ENCODE measurements around the gene NUCB2.
"Not testable (repeated sequence)": the region's sequence is repeated elsewhere in the genome, so short reads cannot be mapped to it uniquely, and the experiment has no call there.

The NUCB2 gene

DNA sequence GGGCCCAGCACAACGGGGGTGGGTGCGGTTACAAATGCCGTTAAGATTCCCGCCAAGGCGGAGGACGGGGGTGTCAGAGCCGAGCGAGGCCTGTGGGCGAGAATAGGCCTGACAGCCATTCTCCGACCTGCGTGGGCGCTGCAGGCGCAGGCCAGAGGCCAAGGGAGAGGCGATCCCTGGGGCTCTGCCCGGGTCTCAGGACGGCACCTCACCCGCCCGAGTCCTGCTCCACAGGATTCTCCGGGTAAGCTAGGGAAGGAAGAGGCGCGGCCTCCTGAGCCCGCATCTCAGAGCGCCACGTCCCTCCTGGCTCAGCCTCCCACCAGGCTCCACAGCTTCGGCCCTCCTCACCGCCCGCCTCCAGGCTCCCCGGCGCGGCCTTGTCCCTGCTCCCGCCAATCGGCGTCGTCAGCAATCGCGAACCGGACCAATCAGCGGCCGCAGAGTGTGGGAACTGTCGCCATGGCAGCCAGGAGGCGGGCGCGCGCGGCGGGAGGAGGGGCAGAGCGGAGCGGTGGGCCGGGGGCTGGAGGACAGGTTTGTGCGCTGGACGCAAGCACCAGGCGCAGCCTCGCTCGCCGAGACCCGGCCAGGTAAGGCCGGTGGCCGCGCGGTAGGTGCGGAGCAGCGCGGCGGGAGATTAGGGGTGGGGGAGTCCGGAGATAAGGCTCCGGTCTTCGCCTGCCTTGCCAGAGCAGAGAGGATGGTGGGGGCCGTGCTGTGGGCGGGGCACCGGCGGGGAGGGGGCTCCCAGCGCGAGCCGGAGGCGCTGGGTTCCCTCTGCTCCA, at the start of gene NUCB2:
TSS of gene NUCB2 (plus strand) at position 504 of the 788 bp plus-strand sequence. CDS start 18,585 bp downstream, outside the sequence.
- DNase-seq (ENCODE audit: low read depth): peak; percentile 68

- DNase-seq (ENCODE audit: low read depth): not testable (repeated sequence)
Observed at GRCh38 chr11:17228186-17228925, 48.2 kb upstream of the NUCB2 start.

GRCh38 chr11:17229481-17230152, 46.9 kb upstream of the NUCB2 start:
- no peak for DNase-seq (ENCODE audit: low read depth)

GRCh38 chr11:17230867-17231851, 45.4 kb upstream of the NUCB2 start:
- no peak for DNase-seq (ENCODE audit: low read depth)

- no peak for DNase-seq (ENCODE audit: low read depth)
Observed at GRCh38 chr11:17233101-17233500, 43.4 kb upstream of the NUCB2 start.

GRCh38 chr11:17238377-17238776, 38.2 kb upstream of the NUCB2 start:
- no peak for DNase-seq (ENCODE audit: low read depth)

- DNase-seq (ENCODE audit: low read depth): not testable (repeated sequence)
Observed at GRCh38 chr11:17239927-17240326, 36.6 kb upstream of the NUCB2 start.

DNA sequence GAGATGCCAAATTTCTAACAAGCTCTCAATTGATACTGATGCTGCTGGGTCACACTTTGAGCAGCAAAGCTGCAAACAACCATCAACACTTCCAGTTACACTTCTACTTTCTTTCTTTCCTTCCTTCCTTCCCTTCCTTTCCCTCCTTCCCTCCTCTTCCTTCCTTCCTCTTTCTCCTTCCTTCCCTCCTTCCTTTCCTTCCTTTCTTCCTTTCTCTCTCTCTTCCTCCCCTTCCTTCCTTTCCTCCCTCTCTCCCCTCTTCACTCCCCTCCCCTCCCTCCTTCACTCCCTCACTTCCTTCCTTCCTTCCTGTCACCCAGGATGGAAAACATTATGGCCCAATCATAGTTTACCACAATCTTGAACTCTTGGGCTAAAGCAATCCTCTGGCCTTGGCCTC, 35.8 kb upstream of the NUCB2 start:
- no peak for DNase-seq (ENCODE audit: low read depth)

DNA sequence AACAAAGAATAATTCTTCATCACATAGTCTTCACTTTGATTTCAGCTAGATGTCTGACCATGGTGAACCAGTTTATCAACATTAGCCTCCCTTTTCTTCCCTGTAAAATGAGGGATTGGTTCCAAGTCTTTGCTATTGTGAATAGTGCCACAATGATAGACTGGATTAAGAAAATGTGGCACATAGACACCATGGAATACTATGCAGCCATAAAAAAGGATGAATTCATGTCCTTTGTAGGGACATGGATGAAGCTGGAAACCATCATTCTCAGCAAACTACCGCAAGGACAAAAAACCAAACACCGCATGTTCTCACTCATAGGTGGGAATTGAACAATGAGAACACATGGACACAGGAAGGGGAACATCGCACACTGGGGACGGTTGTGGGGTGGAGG, 33.6 kb upstream of the NUCB2 start:
- not testable (repeated sequence) for DNase-seq (ENCODE audit: low read depth)

DNA sequence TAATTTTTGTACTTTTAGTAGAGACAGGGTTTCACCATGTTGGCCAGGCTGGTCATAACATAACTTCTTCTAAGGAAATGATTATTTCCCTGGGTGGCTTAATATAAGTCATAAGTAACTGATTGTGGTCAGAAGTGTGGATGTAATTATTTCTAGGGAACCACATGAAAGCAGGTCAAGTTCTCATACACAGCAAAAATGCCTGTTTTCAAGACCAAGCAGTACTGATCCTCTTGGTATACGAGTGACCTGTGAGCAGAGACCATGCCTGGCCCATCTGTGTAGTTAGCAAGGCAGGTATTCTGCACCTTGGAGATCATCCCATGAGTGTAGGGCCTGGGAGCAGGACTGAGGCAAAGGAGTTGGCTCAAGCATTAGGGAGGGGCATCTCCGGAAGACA, 32.5 kb upstream of the NUCB2 start:
- DNase-seq (ENCODE audit: low read depth): no peak

DNA sequence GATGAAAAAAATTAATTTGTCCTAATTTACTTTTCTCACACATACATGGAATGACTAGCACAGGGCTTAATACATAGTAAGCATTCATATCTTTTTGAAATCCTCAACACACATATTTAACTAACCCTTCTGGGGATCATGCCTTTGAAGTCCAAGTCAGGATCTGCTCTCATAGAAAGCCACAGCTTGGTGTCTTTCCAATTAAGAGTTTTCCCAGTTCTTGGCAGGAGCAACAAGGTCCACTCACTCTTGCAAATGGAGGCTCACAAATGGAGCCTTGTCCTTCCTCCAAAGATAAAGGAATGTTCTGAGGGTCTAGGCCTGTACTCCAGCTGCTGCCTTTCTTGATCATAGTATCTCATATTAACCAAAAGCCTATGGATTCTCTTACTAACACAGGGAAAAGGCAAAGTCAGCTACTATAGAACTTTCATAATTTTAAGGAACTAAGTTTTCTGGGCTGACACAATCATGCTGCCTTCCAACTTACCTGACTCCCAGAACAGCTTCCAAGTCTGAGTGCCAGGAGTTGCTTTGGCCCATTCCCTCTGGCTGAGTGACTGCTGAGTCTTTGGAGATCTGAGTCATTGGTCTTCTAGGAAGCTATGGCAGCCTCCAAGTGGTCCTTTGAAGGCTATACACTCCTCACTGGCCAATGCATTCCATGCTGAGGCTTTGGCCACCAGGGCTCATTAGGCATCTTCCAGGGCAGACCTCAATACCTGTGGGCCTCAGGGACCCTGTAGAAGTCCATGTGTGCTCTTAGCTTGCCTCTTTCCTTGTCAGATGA, 25.8 kb upstream of the NUCB2 start:
- no peak for DNase-seq (ENCODE audit: low read depth)

GRCh38 chr11:17252704-17253103, 23.8 kb upstream of the NUCB2 start:
- no peak for DNase-seq (ENCODE audit: low read depth)

- peak; percentile 79 for DNase-seq (ENCODE audit: low read depth)
Observed at GRCh38 chr11:17256512-17256911, 20.0 kb upstream of the NUCB2 start.

- no peak for DNase-seq (ENCODE audit: low read depth)
Observed at GRCh38 chr11:17257196-17257595, 19.3 kb upstream of the NUCB2 start.

GRCh38 chr11:17258670-17259069, 17.9 kb upstream of the NUCB2 start:
- DNase-seq (ENCODE audit: low read depth): no peak

DNA sequence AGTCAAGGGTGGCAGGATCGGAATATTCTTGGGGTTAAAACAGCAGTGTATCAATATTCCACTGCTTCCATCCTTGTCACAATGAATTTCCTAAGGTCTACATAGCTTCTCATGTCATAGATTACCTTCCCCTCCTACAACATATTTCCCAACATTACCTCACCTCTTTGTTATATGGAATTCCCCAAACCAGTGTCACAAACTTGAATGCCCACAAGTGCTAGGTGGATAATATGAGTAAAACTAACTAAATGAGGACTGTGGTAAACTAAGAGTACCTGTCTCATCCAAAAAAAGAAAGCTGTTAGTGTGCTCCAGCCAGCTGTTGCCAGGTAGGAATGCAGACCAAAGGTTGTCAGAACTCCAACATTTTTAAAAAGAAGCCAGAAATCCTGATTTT, 17.0 kb upstream of the NUCB2 start:
- no peak for DNase-seq (ENCODE audit: low read depth)

DNA sequence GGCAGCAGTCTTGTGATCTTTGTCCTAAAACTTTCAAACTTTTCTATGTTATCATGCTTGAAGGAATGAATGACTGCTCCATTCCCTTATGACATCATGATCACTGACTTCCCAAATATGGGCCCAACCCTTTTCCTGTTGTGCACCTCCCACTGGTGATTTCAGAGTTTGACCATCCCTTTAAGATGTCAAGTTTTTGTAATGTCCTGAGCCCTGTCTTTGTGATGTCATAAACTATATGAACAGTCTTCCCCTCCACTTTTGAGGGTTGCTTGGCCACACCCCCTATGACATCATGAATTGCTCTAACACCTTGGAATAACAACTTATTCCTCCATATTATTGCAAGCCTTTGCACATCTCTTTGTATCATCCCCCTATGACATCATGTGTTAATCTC, 16.5 kb upstream of the NUCB2 start:
- DNase-seq (ENCODE audit: low read depth): no peak

GRCh38 chr11:17263769-17264168, 12.8 kb upstream of the NUCB2 start:
- DNase-seq (ENCODE audit: low read depth): no peak

- DNase-seq (ENCODE audit: low read depth): no peak
Observed at GRCh38 chr11:17266781-17267180, 9.8 kb upstream of the NUCB2 start.

GRCh38 chr11:17267576-17267975, 9.0 kb upstream of the NUCB2 start:
- no peak for DNase-seq (ENCODE audit: low read depth)

DNA sequence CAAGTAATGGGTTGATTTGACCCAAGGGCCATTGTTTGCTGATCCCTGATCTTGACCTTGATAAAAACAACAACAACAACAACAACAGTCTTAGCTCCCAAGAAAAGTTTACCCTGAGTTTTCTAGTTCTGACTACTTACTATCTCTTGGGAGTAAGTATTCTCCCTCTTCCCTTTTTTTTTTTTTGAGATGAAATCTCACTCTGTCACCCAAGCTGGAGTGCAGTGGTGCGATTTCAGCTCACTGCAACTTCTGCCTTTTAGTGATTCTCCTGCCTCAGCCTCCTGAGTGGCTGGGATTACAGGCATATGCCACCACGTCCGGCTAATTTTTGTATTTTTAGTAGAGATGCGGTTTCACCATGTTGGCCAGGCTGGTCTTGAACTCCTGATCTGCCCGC, 8.0 kb upstream of the NUCB2 start:
- DNase-seq (ENCODE audit: low read depth): not testable (repeated sequence)
